GM21737 (cell line): ENCODE measurements around the gene MACROD1.

Source experiments
- ATAC-seq: cut with Tn5 transposase; IDR thresholded peaks from one replicate; pipeline ENCODE4 v1.9.1; 2021; ENCODE audit warnings: mild to moderate bottlenecking, moderate library complexity; ENCODE audit not compliant: unreplicated experiment

MACROD1 gene, protein sequence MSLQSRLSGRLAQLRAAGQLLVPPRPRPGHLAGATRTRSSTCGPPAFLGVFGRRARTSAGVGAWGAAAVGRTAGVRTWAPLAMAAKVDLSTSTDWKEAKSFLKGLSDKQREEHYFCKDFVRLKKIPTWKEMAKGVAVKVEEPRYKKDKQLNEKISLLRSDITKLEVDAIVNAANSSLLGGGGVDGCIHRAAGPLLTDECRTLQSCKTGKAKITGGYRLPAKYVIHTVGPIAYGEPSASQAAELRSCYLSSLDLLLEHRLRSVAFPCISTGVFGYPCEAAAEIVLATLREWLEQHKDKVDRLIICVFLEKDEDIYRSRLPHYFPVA

DNA sequence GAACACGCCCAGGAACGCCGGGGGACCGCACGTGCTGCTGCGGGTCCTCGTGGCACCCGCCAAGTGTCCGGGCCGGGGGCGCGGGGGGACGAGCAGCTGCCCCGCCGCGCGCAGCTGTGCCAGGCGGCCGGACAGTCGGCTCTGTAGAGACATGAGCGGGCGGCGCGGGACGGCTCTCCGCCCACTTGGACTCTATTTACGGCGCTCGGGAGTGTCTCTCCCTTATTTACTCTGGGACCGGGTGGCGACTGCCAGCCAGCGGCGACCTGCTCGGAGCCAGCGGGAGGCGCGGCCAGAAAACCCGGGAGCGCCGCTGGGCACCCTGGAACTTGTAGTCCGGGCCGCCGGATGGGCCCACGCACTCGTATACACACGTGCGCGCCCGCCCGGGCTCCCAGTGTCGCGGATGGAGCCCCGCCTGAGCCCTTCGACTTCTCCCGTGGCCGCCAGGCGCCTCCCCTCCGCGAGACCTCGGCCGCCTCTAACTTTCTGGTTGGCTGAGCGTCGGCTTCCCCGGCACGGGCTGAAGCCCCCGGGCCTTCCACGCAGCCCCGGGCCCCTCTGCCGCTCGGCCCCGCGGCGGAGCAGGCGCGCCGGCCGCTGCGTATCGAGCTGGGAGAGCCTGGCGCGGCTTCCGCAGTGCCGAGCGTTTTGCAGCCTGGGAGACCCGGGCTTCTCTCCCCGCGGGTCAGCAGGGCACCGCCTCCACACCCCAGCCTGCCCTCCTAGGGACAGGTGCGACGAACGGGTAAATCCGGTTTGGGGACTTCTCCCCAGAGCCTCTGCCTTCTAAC lies at the start of gene MACROD1:
TSS of gene MACROD1 (minus strand) at position 272 of the 794 bp plus-strand sequence. CDS start at position 153, 119 bp downstream.
- peak; percentile 79 for ATAC-seq

DNA sequence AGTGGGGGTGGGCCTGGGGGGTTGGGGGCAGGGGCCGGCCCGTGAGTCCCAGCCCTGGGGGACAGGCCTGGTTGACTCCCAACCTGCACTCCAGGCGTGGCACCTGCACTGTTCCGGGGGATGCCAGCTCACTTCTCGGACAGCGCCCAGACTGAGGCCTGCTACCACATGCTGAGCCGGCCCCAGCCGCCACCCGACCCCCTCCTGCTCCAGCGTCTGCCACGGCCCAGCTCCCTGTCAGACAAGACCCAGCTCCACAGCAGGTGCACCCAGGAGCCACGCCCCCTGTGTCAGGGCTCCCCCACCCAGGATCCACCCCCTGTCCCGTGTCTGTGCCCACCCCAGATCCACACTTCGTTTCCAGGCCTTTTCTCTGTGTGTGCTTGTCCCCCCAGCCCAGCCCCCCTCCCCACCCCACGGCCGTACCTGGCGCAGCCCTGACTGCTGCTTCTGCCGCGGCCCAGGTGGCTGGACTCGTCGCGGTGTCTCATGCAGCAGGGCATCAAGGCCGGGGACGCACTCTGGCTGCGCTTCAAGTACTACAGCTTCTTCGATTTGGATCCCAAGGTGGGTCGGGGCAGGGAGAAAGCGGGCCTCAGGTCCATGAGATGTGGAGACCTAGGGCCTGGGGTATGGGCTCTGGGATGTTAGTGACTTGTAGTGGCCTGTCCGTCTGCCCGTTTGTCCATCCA lies 45.4 kb upstream of the MACROD1 start:
- ATAC-seq: no peak

DNA sequence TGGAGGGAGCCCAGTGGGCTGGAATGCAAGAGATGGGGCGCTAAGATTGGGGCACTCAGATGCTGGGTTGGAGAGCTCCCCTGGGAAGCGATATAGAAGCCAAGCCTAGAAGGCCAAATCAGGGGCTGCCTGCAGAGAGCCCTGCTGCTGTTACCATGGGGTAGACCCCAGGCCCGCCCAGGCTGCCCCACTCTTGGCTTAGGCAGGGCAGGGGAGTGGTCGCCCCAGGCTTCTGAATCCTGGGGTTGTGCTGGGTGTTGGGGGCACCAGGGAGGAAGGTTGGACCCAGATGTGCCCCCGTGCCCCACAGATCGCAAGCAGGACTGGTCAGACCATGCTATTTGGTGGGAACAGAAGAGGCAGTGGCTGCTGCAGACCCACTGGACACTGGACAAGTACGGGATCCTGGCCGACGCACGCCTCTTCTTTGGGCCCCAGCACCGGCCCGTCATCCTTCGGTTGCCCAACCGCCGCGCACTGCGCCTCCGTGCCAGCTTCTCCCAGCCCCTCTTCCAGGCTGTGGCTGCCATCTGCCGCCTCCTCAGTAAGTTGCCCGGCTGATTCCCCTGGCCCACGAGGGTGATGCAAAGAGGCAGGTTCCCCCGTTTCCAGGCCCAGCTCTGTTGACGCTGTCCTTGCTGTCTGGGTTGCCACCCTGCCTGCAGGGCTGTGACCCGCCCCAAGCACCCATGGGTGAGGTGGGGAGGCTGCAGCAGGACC lies 44.5 kb upstream of the MACROD1 start:
- no peak for ATAC-seq

DNA sequence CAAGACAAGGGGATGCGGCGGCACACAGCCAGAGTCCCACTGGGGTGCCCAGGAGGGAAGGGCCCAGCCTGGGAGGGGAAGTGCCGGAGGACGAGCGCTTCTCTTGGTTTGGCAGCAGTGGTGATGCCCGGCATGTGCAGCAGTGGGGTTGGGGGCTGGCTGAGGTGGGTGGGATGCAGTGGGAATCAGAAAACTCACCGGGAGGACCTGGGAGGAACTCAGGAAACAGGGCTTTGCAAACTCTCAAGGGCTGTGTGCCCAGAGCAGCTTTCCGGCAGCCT lies 43.6 kb upstream of the MACROD1 start:
- no peak for ATAC-seq

DNA sequence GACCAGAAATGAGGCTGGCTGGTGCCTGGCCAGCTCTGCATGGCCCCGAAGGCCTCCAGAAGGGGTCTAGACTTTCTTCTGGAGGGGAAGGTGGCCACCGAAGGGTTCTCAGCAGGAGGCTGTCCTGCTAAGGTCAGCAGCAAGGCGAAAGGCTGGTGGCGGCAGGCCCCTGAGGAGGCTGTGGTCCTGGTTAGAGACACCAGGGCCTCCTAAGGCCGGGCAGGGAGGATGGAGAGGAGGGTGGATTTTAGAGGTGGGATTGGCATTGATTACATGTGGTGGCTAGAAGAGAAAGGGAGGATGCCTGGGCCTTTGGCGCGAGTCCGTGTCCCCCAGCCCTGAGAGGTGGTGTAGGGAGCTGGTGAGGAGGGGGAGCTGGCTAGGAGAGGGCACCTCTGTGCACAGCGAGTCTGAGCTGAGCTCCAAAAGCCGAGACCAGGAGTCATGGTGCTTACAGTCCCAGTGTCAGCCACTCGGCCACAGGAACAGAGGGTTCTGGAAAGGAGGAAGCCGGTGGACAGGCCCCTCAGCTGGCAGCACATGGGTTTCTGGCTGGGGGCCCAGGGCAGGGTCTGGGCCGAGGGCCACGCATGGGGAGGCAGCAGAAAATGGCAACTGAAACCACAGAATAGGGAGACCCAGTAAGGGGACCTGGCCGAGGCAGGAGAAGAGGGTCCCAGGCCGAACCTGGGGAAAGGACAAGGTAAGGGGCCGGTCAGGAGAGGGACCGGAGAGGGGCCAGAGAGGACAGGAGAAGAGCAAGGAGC lies 43.1 kb upstream of the MACROD1 start:
- ATAC-seq: no peak

DNA sequence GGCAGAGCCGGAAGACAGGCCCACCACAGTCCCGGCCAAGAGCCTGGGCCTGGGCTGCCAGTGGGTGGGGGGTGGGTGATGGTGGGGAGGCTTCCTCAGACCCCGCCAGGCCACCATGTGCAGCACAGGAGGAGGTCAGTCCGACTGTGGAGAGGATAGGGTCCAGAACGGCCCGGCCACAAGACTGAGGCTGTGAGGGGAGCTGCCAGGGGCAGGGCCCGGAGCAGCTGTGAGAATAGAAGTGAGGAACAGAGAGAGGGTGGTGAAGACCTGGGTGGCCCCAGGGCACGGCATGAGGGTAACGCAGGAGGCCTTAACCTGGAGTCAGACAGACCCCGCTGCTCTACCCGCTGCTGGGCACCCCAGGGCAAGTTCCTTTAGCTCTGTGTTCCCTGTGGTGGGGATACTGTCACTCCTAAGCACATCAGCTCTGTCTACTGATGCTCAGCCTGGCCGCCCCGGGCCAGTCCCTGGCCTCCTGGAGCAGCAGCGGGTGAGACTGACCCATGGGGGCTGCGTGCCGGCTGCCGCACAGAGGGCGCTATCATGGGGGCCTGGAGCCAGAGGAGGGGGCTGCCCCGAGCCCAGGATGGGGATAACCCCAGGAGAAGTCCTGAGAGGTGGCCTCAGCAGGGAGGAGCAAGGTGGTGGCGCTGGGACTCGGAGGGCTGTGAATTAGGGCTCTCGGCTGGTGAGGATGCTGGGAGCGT lies 42.3 kb upstream of the MACROD1 start:
- no peak for ATAC-seq

DNA sequence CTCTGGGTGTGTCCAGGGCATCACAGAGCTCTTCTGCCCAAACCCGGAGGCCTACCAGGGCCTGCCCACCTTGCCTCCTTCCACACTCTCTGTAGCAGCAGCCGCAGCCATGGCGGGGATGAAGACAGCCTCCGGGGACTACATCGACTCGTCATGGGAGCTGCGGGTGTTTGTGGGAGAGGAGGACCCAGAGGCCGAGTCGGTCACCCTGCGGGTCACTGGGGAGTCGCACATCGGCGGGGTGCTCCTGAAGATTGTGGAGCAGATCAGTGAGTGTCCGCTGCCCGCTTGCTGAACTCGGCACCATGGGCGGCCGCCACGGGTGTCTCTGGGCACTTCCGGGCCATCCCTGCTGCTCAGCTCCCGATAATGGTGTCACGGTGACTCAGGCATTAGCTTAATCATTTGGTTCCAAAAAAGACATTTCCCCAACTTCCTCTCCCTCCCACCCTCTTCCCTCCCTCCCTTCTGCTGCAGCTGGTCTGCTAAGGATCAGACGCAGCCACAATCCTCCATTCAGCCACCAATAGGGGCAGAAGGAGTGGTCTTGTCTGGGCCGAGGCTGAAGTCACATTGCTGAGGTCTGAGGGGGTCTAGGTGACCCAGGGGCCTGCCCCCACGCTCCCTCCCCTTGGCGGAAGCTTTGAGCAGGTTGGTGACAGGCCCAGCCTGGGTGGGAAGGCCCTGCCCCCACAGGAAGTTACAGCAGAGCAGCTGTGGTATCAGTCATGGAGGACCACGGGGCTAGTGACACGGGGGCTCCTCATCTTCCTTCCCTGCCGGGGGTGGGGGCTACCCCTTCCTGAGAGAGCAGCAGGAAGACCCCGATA lies 41.6 kb upstream of the MACROD1 start:
- peak; percentile 53 for ATAC-seq

DNA sequence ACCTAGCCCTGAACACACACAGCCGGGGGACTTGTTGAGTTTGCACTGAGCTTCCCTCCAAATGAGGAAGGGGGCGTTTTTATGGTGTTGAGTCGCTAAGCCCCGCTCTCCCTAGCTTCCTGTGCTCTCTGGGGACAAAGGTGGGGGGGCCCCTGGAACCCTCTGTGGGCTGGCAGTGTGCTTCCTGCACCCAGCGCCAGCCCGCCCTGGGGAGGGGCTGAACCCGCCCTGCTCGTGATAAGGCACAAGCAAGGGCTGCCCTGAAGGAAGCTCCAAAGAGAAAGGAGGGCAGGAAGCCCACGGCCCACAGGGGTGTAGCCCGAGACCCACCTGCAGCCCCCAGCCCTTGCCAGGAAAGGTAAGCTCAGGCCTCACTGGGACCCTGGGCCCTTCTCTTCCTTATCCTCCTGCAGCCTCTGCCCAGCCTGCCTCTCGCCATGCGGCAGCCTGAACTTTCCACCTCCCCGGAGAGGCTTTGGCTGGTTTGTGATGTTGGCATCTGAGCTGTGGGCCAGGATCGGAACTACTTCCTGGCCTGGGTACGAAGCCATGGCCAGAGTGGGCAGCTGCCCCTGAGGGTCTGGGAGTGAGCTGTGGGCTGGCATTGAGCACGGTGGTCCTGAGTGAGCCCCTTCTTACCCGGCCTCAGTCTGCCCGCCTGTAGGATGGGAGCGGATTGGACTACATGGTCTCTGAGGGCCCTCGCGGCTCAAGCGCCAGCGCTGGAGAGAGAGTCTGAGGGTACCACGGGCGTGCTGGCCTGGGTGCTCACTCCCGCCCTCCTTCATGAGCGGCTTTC lies 40.7 kb upstream of the MACROD1 start, which contains the start of gene FERMT3:
TSS of gene FERMT3 (plus strand) at position 265 of the 799 bp plus-strand sequence. CDS start 644 bp downstream, outside the sequence.
- ATAC-seq: no peak

DNA sequence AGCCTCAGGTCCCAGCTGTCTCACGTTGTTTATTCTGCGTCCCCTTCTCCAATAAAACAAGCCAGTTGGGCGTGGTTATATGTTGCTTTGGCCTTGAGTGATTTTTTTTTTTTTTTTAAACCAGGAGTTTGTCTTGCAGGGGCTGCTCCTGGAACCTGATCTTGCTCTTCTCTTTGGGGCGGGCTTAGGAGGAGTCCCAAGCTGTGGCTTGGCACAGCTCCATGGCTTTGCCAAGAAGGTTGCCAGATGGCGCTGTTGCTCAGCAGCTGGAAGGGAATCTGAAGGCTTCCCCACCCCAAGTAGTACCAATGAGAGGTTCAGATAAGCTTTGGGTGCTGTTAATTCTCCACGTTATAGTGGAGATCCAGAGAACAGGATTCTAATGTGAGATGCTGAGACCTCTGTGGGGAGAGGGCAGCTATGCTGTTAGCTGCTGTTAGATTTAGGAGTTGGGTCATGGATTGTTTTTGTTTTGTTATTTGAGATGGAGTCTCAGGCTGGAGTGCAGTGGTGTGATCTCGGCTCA lies 38.6 kb upstream of the MACROD1 start:
- ATAC-seq: no peak

DNA sequence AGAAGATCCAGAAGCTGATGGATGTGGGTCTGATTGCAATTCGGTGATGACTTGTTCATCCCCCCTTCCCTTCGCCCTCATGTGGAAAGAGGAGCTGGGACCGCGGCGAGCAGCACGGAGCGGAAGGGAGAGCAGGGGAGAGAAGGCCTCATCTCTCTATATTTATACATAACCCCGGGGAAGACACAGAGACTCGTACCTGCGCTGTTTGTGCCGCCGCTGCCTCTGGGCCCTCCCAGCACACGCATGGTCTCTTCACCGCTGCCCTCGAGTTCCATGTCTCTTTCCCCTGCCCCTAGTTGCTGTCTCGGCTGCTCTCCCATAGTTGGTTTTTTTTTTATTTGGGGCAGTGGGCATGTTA lies 38.1 kb upstream of the MACROD1 start:
- no peak for ATAC-seq

DNA sequence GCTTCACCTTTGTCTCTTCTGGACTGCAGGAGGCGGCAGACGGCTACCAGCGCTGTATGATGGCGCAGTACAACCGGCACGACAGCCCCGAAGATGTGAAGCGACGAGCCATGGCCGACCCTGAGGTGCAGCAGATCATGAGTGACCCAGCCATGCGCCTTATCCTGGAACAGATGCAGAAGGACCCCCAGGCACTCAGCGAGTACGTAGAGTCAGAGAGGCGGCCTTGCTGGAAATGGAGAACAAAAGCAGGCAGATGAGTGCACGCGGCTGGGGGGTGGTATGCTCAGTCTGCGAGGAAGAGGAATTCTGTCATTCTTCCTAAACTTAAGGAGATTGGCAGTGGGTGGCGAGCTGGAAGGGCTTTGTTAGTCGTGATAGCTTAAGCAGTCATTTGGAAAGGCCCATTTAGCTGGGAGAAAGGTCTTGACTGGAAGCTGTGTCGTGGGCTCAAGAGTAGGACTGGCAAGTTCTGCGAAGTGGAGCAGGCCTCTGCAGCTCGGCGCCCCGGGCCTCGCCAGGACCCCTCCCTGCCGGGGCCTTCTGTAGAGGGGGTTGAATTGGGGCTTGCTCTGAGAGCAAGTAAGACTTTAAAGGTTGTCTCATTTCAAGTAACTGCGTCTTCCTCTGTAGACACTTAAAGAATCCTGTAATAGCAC lies 37.6 kb upstream of the MACROD1 start:
- no peak for ATAC-seq

DNA sequence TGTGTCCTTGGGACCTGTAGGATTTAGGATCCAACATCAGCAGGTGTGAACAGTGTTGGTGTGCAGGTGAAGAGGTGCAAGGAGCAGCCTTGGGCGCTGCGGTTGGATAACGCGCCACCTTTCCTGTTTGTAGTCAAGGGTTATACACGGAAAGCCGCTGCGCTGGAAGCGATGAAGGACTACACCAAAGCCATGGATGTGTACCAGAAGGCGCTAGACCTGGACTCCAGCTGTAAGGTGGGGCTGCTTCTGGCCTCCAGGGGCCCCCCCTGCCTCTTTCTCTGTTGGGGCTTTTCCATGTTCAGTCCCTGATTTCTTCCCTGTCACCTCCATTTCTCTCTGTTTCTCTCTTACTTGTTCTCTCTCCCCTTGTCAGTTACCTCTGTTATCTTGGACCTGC lies 37.1 kb upstream of the MACROD1 start:
- ATAC-seq: no peak

DNA sequence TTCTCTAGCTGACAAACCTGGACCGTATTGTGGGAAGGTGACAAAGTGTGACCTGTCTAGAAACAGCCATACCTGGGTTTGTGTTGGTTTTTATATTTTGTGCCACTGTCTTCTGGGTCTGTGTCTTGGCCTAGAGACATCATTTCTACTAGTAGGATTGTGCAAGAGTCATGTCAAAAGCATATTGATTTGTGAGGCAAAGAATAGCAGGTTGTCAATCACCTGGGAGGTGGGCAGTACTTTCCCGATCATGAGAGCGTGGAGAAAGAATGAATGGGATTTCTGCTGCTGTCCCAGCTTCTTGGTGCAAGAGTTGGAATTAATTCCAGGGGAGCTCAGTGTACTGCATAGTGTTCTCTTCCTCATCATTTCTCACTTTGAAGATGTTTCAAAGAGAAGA lies 35.6 kb upstream of the MACROD1 start:
- ATAC-seq: no peak

DNA sequence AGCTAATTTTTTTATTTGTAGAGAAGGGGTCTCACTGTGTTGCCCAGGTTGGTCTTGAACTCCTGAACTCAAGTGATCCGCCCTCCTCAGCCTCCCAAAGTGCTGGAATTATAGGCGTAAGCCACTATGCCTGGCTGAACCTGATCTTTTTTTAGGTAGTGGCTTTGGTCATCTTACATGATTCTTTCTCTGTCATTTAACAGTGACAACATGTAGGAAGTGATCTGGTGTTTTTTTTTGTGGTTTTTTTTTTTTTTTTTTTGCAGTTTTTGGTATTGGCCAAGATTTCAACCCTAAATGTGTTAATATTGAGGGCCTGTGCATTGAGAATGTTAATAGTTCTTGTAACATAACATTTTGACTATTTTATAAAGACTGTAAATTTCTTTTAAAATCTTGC lies 32.6 kb upstream of the MACROD1 start:
- ATAC-seq: no peak

DNA sequence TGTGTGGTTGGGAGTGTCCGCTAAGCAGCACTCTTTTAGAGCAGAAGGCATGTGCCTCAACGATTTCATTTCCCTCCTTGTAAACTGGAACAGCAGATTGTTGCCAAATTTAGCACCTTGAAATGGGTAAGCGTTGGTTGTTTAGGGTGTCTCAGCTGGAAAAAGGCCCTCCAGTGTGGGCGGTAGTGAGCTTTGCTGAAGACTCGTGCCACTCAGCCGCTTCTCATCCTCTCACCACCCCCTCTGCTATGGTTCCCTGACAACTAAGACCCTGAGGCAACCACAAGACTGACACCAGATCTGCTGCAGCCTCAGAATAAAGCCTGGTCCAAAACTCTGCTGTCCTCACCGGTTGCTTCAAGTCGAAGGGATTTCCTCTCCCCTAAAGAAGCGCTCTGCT lies 30.7 kb upstream of the MACROD1 start:
- no peak for ATAC-seq

DNA sequence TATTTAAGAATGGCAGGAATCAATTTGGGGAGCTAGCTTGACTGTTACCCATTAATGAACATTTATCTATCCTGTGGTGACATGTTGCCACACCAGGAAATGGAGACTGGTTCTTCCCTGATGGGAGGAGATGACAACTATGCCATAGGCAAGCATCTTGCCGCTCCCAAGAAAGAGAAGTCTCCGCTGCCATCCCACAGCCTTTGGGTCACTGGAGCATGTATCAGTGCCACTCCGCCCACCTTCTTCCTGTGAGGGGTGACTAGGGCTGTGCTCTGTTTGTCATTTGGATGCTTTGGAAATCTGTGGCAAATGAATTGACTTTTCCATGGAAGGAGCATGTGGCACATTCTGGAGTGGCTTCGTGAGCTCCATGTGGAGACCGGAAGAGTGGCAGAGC lies 26.5 kb upstream of the MACROD1 start:
- no peak for ATAC-seq

DNA sequence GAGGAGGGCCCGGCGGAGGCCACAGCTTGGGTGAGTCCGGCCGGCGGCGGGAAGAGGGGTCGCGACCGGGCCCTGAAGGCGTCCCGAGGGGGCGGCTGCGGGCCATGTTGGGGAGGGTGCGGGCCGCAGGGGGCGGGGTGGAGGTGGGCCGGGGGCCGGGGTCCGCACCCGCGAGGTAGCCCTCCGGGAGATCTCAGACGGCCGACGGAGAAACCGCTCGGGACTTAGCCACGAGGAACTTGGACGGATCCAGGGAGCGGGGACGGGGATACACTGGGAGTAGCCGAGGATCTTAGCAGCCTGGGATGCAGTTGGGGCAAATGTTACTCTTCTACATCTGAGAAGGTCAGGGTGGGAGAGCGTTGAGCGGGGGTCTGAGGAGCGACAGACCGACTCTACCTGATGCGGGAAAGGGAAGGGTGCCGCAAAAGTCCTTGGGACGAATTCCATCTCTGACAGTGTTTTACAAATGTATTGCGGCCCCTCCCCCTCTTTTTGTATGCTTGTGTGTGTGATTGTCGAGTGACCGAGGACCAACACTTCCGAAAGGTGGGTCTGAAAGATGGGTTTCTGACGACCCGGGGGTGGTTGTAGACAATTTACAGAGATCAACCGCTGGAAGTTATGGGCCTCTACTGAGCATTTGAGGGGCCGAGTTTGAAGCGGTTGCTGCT lies 20.7 kb upstream of the MACROD1 start:
- peak; percentile 1 for ATAC-seq
